ENCODE measurements around the gene CD36.

DNA sequence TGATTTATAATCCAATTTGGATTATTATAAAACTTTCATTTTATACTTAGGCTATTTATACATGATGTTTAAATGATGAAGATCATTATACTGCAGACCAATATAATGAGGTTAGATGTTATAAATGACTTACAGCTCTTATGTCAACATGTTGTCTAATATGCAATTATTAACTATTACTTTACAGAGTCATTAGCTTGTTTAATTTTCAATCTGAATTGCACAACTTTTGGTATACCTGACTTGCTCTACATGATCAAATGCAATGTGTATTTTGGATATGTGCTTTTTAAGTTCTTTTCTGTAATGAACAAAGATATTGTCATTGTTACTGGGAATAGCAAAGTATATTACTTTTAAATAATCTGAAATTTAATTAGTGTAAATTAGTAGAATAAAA lies 569 bp downstream of the CD36 start:
- TF ChIP-seq, protein P1, sequence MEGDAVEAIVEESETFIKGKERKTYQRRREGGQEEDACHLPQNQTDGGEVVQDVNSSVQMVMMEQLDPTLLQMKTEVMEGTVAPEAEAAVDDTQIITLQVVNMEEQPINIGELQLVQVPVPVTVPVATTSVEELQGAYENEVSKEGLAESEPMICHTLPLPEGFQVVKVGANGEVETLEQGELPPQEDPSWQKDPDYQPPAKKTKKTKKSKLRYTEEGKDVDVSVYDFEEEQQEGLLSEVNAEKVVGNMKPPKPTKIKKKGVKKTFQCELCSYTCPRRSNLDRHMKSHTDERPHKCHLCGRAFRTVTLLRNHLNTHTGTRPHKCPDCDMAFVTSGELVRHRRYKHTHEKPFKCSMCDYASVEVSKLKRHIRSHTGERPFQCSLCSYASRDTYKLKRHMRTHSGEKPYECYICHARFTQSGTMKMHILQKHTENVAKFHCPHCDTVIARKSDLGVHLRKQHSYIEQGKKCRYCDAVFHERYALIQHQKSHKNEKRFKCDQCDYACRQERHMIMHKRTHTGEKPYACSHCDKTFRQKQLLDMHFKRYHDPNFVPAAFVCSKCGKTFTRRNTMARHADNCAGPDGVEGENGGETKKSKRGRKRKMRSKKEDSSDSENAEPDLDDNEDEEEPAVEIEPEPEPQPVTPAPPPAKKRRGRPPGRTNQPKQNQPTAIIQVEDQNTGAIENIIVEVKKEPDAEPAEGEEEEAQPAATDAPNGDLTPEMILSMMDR (IDR thresholded peaks at IDR 0.05) = no peak
- no peak for TF ChIP-seq POLR2A (IDR thresholded peaks at IDR 0.05)

Data from uterus (tissue), 2 donors.